Endometrium (tissue), 2 donors: ENCODE data around the gene BZW2.
A peak's percentile ranks its signal among the peaks of the same experiment; 100 is the strongest.

Experiments
- FAIRE-seq: peaks from 2 replicates; lab custom pipeline; 2012; peaks lifted over from hg19 to GRCh38; lab: Jason Lieb, UNC
- donor health status: control.
- donor health status: control.

Gene BZW2

DNA sequence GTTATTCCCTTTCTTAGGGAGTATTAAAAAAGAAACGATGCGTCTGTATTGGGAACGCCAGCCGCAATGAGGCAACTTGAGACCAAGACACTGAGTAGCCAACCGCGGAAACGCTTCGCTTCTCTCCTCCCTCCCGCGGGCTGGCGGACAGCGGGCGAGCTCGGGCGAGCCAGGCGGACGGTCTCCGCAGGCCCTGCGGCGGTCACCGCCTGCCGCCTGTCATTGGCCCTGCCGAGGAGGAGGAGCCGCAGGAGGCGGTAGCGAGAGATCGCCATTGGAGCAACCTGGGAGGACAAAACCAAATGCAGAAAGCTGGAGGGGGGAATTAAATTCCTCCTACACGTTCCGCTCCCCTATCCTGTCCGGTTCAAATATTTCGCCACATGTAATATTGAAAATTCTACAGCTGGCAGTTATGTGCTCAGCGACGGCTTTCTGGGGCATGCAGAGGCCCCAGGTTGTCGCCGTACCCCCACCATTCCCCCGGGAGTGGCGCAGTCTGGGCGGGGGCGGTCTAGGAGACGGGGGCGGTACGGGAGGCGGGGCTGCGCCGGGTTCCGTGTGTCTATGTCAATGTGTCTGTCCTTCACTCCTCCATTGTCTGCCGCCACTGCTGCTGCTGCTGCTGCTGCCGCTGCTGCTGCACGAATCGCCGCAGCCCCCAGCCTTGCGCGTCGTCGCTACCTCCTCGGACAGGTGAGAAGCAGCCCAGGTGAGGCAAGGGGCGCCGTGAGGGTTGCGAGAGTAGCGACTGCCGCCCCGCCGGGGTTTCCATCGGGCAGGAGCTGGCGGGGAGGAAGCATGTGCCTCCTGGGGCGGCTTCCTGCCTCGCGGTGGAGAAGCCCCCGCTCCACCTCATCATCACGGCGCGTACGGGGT lies at the start of gene BZW2, which contains the start of gene ANKMY2:
Gene BZW2 (plus strand): TSS at position 589 of the 879 bp plus-strand sequence. CDS start 19,263 bp downstream, outside the sequence.
Gene ANKMY2 (minus strand): TSS at position 162 of the 879 bp plus-strand sequence. CDS start 181 bp downstream, outside the sequence.
- FAIRE-seq = no peak

DNA sequence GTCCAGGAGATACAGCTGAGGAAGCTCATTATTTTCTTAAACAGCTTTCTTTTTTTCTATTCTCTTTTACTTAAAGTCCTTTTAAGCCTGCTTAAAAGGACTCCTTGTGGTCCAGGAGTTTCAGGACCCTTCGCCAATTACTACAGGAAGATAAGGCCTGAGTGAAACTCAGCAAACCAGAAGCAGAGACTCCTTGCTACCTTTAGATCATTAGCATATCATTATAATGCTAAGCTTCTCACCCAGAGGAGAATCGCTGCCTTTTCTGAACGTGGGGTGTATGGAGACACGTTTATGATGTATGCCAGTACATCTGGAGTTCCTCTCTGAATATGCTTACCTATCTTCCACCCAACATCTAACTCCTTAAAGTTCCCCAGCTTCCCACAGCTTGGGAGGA lies 48.0 kb upstream of the BZW2 start:
- no peak for FAIRE-seq

DNA sequence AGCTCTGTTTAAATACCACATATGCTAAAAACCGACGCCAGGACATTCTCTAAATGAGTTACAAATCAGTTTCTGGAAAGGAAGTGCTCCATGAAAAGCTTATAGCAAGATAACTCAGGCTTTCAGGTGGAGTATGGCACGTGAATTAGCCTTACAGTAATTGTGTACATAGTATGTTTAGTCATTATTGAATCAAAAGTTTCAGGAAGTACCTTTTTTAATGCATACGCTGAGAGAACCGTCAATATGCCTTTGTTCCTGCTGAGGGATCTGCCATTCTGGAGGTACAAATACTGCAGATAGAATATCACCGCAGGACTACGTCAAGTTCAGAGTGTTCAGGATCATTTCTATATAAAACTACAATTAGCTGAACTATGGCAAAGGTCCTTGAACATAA lies 46.1 kb upstream of the BZW2 start:
- no peak for FAIRE-seq

DNA sequence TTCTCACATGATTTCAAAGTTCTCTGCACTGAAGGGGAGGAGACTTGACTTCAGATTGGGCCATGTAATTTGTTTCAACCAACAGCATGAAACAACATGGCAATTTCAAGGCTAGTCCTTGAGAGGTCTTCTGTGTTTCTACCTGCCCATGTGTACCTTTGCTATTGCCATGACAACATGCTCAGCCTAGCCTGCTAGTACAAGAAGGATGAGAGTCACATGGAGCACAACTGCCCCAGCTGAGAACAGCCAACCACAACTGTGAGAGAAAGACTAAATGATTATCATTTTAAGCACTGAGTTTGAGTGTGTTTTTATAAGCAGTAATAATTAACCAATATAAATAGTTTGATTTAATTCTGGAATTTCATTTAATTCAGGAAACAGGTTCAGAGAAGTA lies 42.3 kb upstream of the BZW2 start:
- no peak for FAIRE-seq

DNA sequence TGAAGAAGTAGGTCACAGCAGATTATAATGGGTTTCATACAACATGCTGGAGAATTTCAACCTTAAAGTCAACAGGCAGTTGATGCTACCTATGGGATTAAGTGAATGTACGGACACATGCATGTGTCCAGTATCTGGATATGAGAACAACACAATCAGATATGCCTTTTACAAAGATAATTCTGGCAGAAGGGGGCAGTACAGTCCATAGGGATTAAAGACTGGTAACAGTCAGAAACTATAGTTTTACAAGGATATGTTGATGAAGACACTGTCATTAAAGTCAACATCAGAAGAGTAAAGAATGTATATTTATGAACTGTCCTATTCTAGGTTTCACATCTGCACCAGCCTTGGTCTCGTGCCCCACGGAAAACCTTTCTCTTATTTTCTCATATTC lies 41.9 kb upstream of the BZW2 start:
- no peak for FAIRE-seq

DNA sequence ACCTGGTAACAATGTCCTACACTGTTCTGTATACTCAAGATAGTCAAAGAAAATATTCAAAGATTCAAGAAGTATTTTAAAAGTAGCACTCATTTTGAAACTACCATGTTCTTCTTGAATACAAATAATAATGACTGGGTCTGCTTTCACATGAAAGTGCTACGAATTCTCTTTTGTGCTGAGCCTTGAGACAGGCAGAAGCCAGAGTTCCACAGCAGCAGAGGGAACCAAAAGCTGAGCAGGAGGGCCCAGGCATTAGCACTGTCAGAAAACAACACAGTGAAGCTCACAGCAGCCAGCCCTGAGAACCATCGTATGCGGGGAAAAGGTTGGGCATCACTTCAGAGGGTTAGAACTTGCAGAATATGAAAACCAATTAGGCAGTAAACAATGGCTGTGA lies 39.3 kb upstream of the BZW2 start:
- no peak for FAIRE-seq

DNA sequence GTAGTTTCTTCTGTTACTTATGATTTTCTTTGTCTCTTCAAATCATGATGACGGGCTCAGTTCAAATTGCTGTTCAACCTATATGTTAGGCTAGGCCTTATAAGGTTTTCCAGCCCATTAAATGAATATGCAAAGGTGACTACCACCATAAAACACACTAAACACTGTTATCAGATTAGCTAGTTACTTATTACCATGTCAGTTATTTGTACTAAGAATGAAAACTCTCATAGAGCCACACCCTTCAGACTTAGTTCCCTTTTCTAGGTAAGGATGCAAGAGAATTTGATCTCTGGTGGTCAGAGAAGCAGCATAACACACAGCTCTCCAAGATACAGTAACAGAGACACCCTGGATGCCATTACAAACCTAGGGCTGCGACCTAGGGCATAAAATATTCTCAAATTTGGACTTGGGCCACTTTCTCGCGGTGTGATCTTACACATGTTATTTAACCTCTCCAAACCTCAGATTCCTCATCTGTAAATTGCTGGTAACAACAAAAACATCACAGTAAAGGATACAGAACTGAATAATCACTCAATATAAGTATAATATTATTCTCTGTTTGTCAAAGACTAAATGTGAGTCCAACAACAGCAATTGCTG lies 36.0 kb upstream of the BZW2 start:
- FAIRE-seq = no peak

DNA sequence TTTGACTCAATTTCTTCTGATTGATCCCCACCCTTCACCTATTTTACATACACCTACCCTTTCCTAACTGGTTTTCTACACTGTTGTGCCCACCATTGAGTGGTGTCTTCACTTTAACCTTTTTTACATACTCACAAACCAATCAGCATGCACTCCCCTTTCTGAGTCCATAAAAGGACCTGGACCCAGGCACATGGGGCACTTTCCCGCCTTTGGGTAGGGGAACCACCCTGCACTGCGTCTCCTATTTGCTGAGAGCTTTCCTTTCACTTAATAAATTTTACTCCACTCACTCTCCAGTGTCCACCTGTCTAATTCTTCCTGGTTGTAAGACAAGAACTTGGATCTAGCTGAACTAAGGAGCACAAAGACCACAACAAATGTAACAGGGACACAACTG lies 34.3 kb upstream of the BZW2 start:
- no peak for FAIRE-seq

DNA sequence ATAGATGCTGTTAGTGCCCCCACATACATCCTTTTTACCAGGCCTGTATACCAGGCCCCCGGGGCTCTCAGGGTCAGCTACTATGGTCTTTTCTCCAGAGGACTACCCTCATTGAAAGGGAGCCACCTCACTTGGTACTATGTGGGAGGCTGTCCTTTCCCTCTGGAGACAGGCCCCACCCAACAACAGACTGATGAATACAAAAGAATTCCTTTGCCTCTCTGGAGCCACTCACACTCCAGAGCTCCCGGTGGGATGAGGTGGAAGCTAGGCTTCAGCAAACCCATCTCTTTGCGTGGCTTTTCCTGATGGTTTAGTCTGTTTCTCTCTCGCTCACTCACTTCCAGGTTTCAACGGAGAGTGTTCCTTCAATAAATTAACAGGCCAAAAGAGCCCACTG lies 30.8 kb upstream of the BZW2 start:
- FAIRE-seq = no peak

DNA sequence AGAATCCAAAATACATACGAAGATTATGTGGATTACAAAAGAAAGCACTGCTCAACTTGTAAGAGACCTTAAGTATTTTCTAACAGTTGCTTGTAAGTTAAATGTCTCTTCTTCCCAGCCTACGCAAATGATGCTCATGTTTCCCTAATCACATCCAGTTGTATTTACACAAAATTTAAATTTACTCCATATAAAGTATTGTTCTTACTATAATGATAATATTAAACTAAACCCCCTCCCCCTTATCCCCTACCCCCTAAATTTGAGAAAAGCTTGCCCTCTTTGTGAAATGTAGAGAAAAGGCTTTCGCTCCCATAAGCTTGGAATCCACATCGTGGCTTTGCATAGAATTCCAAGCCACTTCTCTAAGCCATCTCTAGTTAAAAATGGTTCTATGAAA lies 29.9 kb upstream of the BZW2 start:
- no peak for FAIRE-seq

DNA sequence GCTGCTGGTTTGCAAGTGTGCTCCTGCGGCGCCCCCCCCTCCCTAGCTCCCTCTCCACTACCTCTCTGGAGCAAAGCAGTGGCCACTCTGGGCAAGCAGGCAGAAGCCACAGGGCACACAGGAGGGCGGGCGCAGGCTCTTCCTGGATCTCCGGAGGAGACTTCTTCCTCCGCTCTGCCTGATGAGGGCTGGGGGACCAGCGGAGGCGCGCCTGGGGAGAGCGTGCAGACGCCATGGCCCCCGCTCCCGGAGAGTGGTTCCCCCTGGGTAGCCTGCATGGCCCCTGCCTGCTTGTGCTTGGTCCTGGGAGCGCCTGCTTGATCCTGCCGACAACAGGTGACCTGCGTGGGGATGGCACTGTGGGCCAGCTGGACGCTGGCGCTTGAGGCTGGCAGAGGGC lies 29.4 kb upstream of the BZW2 start:
- FAIRE-seq = no peak

DNA sequence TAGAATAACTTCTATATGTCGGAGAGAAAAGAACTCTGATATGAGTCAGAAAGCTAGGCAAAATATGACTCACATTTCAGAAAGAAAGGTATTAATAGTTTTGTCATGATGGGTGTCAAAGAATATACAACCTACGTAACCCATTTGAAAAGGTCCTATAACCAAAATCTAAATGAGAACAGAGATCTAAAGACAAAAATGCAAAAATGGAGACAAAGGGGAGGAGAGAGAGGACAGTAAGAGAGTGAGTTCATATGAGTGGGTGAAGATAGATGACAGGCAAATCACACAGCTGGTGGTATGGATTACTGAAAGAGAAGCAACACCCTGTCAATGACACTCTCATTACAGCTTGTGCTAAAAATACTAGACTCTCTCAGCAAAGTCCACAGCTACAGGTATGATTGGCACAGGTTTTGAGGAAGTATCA lies 26.0 kb upstream of the BZW2 start:
- no peak for FAIRE-seq

DNA sequence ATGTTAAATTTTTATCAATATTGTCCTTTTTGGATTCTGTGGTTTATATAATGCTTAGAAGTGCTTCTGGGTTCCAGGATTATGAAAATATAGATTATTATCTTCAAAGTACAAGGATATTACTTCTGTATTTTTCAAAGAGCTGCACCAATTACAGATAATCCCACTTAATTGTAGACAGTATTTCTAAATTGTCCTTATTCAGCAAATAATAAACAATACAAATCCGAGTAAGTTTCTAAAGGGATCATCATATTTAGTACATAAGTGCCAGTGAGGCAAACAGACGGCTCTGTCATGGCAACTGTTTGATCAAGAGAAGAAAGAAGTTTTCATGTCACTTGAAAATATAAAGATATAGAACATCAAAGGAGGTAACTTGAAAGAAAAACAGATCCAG lies 19.6 kb upstream of the BZW2 start:
- no peak for FAIRE-seq

DNA sequence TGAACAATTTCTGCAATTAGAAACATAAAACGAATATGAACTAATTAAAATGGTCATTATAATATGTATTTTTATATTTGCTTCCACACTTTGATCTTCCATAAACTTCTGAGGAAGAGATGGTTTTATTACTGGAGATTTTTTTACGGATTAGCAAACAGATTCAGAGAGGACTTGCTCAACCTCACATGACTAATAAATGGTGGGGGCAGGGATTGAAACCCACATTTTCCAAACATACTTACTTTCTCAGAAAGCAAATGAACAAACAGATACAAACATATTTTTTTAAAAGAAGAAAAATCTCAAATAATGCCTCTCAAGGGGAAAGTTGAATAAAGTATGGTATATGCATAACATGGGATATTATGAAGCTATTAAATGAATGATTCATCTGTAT lies 18.7 kb upstream of the BZW2 start:
- FAIRE-seq = no peak

DNA sequence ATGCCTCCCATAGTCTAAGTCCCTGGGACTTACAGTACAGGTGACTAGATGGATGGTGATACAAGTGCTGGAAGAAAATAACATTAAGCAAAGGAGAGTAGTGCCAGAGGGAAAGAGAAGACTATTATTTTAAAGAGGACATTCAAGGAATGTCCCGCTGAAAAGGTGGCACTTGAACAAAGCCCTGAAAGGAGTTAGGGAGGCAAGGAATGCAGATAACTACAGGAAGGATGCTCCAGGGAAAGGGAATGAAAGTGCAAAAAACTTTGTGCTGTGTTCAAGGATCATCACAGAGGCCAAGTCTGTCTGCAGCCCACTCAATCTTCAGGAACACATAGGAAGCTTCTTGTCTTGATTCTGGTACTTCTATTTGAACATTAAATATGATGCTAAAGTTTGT lies 15.3 kb upstream of the BZW2 start:
- no peak for FAIRE-seq

DNA sequence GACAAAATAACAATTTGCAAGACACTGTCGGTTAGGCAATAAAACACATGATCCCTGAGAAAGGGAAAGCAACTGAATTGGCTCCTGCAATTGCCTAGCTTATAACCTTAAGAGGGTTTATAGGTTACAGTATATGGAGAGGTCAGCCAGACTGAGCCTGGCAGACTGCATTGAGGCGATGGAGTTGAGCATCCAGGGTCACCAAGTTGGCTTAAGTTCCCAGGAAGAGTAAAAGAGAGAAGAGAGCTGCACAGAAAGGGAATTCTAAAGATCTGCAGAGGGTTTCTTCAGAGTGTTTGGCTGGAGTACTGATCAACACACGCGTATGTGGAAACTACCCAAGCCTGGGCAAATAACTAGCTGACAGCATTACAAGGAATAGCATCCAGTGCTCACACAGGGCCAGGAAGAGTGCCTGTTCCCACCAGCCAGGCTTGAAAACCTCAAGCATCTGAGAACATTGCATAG lies 11.7 kb upstream of the BZW2 start:
- no peak for FAIRE-seq

DNA sequence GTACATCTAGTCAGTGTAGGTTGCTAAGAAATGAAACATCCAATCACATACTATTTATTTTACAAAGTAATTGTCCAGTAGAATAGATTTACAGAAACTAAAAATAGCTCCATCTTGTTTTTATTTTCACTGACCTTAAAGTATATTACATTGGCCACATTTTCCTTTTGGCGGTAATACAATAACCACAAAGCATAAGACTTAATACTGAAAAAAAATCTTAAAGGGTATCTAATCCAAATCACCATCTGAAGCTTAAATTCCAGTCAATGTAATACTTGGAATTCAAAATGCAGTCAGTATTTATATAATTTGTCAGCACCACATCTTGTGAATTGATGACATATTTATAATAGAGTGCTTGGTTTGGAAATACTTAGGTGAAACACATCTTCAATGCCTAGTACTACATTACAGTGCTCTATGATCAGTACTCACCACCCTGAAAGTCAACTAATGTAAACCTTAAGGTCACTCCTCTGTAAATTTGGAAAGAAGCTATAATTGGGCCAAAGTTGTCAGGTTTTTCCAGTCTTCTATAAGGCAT lies 9.4 kb upstream of the BZW2 start:
- FAIRE-seq = peak; percentile 62

DNA sequence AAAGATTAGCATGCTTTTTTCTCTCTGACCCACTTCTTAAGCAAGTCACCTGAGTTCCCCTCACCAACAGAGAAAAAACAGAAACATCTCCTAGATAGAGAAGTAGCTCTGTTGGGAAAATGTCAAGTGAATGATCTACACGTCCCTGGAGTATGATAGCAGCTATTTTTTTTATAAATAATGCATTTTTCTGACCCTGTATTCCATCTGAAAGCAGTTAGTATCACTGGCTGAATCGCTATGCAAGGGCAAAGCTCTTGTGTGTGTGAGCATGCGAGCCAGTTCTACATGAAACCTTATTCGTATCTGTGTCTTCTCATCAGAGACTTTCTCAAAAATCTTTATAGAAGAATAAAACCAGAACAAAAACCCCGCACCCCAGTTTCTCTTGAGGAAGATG lies 8.6 kb upstream of the BZW2 start:
- FAIRE-seq = no peak

DNA sequence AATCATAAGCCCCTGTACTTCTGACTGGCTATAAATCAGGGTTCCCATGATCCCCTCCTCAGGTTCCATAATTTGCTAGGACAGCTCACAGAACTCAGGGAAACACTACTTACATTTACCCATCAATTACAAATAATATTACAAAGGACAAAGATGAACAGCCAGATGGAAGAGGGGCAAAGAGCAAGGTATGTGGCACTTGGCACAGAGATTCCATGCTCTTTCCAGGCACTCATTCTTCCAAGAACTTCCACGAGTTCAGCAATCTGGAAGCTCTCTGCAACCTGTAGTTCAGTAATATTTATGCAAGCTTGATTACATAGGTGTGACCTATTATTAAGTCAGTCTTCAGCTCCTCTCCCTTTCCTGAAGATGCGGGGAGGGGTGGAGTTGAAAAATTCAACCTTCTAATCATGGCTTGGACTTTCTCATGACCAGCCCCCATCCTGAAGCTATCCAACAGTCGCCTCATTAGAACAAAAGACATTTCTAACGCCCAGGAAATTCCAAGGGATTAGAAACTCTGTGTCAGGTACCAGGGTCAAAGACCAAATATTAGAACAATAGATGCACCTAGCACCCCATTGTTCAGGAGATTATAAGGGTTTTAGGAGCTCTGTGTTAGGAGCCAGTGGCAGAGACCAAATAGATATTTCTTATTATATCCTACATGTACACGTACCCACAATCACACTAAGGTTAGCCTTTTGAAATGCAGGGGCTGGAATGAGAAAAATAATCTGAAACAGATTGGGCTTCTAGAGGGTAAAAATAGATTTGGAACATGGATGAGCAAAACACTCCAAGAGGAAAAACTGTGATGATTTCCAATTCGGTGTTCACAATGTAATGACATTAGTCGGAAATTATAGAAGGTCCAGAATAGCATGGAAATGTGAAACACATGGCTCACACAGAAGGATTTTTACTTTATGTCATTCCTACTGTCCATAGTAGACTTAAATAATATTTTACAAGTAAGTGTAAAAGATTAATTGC lies 7.4 kb upstream of the BZW2 start:
- no peak for FAIRE-seq

DNA sequence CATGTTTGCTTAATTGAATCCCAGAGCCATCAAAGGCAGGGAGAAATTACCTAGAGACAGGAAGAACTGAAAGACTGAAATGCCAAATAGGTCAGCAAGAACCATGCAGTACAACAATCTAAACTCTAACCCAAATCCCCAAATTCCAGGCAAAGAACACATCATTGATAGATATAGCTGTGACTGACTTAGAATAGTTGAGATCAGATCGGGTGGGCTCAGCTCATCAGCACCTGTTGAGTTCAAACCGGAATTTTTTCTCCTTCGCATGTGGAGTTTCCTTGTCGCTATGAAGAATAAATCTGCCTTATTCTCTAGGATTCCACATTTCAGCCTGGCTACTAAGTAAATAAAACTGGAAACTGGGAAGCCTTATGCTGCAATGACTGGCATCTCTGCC lies 1.8 kb upstream of the BZW2 start:
- no peak for FAIRE-seq

DNA sequence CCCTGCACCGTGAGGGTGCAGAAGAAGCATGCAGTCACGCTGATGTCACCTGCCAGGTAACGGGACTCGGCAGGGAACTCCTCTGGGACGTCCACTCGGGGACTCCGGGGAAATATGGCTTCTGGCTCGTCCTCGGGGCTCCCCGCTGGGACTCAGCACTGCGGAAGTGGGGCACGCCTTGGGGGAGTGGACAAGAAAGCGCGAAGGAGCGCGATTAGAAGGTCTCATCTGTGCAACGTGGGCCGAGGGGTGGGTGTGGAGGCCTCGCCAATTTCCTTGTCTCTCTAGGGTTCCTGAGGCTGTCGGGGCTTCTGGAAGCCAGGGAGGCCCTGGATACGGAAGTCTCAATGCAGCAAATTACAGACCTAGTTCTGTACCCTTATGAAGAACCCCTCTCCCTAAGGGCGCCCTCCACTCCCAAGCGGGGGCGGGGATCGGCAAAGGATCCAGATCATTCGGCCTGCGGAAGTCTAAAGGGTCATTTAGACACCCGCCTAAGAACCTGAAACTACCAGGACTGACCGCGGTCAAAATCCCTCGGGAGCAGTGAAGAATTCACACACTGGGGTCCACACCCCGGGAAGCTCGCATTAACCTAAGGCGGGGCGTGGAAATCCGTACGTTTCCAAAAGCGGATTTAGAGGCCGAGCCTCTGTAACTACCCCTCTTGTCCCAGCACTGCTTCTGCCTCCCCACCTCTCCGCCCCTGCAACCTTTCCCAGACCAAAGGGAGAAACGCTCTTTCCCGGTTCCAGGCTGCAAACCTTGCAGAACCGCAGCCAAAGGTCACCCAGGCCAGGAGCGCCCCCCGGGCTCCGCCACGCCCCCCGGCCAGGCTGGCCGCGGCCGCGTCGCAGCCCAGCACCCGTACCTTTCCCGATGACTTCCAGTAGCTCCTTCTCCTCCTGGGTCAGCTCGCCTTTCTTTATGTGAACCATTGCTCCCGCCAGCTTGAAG lies 1.1 kb upstream of the BZW2 start:
- FAIRE-seq = no peak
